Measurements from ENCODE around the gene SBNO2. TPM values are rescaled to one million over a fixed set of nuclear protein-coding genes. Genes with fewer than 3 reads are reported as not detected.

SBNO2 gene
- polyA plus RNA-seq, 3 donors = 0.71 to 75.0 (median 2.6) TPM

DNA sequence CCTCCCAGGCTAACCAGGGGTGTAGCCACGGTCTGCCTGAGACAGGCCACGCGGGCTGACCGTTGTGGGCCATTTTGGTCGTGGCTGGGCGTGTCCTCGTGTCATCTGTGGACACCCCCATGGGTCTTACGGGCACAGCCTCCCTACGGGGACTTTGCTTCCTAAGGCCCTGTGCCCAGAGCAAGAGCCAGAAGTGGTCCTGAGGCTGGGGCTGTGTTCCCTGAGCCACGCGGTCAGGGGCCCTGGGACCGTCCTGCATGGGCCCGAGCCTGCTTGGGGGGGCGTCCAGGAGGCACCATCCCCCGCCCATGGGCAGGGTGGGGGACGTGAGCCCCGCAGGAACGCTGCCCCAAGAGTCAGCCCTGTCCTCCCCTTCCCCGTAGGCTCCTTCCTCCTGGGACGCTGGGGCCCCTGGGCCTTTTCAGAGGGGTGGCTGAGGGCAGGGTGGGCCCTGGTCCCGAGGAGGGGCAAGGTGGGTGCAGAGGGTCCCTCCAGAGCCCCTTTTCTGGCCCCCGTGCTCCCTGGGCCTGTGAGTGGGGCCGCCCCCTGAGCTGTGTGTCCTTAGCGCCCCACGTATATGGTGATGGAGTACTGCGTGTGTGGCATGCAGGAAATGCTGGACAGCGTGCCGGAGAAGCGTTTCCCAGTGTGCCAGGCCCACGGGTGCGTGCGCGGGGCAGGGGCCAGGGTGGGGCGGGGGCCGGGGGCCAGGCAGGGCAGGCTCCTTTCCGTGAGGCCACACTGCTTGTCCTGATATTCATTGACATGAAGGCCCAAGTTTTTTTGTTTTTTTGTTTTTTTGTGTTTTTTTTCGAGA, 44.9 kb upstream of the SBNO2 start:
- Histone ChIP-seq H3K27ac (ENCODE audit: low read depth in 1 of 2, low read length in 2 of 2) (peak overlapping the region in 1 of 2 donors; percentile 31), H3K9ac (ENCODE audit: insufficient read depth, low read length, poor library complexity, severe bottlenecking) (no peak overlapping the region), H3K36me3 (replicated peaks in 1 of 2; ENCODE audit: control insufficient read depth in 1 of 2, insufficient read depth in 2 of 2, low read length in 2 of 2) (peaks cover 36 to 57% of the 10 kb centered on the region in 2 donors), H3K4me2 (replicated peaks; ENCODE audit: extremely low read depth, low read length, poor library complexity, severe bottlenecking) (no peak overlapping the region), H3K79me2 (ENCODE audit: insufficient read depth, low read length) (peaks cover 51% of the 10 kb centered on the region), H3K4me3 (replicated peaks in 1 of 3; ENCODE audit: low read depth in 2 of 3, low read length in 3 of 3) (no peak overlapping the region), H3K9me3 (replicated peaks in 1 of 2; ENCODE audit: control insufficient read depth in 1 of 2, insufficient read depth in 1 of 2, low read length in 2 of 2) (no peaks in the 10 kb centered on the region), H4K20me1 (ENCODE audit: insufficient read depth, low read length) (peaks cover 95% of the 10 kb centered on the region), H2AFZ (ENCODE audit: insufficient read depth, low read depth, low read length, poor library complexity, severe bottlenecking) (no peak overlapping the region), H3K4me1 (ENCODE audit: control insufficient read depth in 1 of 2, insufficient read depth in 2 of 2, low read length in 2 of 2) (peaks cover 10% of the 10 kb centered on the region in 2 donors), H3K27me3 (ENCODE audit: control insufficient read depth in 2 of 2, insufficient read depth in 2 of 2, low read length in 2 of 2) (no peaks in the 10 kb centered on the region)
- DNase-seq = no peak
- Mint-ChIP-seq H3K4me3 (no peak overlapping the region), H3K4me1 (peaks cover 6% of the 10 kb centered on the region), H3K9me3 (no peaks in the 10 kb centered on the region), H3K27me3 (ENCODE audit: low read depth in 3 of 3) (peaks cover 0 to 3% (median 0%) of the 10 kb centered on the region in 3 donors), H3K27ac (peak overlapping the region in 1 of 7 donors; percentile 15), H3K36me3 (peaks cover 17 to 53% of the 10 kb centered on the region in 2 donors)
- TF ChIP-seq, protein P1, sequence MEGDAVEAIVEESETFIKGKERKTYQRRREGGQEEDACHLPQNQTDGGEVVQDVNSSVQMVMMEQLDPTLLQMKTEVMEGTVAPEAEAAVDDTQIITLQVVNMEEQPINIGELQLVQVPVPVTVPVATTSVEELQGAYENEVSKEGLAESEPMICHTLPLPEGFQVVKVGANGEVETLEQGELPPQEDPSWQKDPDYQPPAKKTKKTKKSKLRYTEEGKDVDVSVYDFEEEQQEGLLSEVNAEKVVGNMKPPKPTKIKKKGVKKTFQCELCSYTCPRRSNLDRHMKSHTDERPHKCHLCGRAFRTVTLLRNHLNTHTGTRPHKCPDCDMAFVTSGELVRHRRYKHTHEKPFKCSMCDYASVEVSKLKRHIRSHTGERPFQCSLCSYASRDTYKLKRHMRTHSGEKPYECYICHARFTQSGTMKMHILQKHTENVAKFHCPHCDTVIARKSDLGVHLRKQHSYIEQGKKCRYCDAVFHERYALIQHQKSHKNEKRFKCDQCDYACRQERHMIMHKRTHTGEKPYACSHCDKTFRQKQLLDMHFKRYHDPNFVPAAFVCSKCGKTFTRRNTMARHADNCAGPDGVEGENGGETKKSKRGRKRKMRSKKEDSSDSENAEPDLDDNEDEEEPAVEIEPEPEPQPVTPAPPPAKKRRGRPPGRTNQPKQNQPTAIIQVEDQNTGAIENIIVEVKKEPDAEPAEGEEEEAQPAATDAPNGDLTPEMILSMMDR (IDR thresholded peaks at IDR 0.05) = no peak
- 92% methylated on average over 29 of the region's 37 CpGs for WGBS (ENCODE audit: insufficient coverage)
- intact Hi-C loops (cut with micrococcal nuclease) = no loop called here

DNA sequence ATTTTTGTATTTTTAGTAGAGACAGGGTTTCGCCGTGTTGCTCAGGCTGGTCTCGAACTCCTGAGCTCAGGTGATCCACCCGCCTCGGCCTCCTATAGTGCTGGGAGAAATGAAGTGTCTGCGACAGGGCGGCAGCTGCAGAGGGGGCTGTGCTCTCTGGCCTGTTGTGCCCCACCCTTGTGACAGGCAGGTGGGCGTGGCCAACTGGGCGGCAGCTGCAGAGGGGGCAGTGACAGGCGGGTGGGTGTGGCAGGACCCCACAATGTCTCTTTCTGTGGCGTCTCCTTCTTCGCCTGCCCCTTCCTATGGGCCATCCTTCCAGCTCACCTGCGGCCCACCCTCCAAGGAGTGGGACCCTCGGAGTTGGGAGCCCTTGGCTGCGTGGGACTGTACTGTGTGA, 43.3 kb upstream of the SBNO2 start:
- Histone ChIP-seq H2AFZ (ENCODE audit: insufficient read depth, low read depth, low read length, poor library complexity, severe bottlenecking) (no peak overlapping the region), H3K79me2 (ENCODE audit: insufficient read depth, low read length) (peaks cover 59% of the 10 kb centered on the region), H3K27ac (ENCODE audit: low read depth in 1 of 2, low read length in 2 of 2) (no peak overlapping the region)

More for the DNA sequence above, 43.3 kb upstream of the SBNO2 start:
- Histone ChIP-seq H3K4me2 (replicated peaks; ENCODE audit: extremely low read depth, low read length, poor library complexity, severe bottlenecking) (no peak overlapping the region), H3K9me3 (replicated peaks in 1 of 2; ENCODE audit: control insufficient read depth in 1 of 2, insufficient read depth in 1 of 2, low read length in 2 of 2) (no peaks in the 10 kb centered on the region), H3K9ac (ENCODE audit: insufficient read depth, low read length, poor library complexity, severe bottlenecking) (no peak overlapping the region), H3K27me3 (ENCODE audit: control insufficient read depth in 2 of 2, insufficient read depth in 2 of 2, low read length in 2 of 2) (no peaks in the 10 kb centered on the region), H3K4me1 (ENCODE audit: control insufficient read depth in 1 of 2, insufficient read depth in 2 of 2, low read length in 2 of 2) (peaks cover 24 to 25% of the 10 kb centered on the region in 2 donors), H3K36me3 (replicated peaks in 1 of 2; ENCODE audit: control insufficient read depth in 1 of 2, insufficient read depth in 2 of 2, low read length in 2 of 2) (peaks cover 26 to 41% of the 10 kb centered on the region in 2 donors), H4K20me1 (ENCODE audit: insufficient read depth, low read length) (peaks cover 88% of the 10 kb centered on the region), H3K4me3 (replicated peaks in 1 of 3; ENCODE audit: low read depth in 2 of 3, low read length in 3 of 3) (no peak overlapping the region)
- peaks cover 0 to 3% (median 0%) of the 10 kb centered on the region in 3 donors for H3K27me3 Mint-ChIP-seq (ENCODE audit: low read depth in 3 of 3)
- TF ChIP-seq, protein P1 (IDR thresholded peaks at IDR 0.05) = no peak
- DNase-seq = no peak
- peak overlapping the region in 3 of 7 donors; percentile 32 to 58 (median 43) for H3K27ac Mint-ChIP-seq
- intact Hi-C loops (cut with micrococcal nuclease) = no loop called here
- H3K36me3 Mint-ChIP-seq = peaks cover 15 to 50% of the 10 kb centered on the region in 2 donors
- H3K9me3 Mint-ChIP-seq = no peaks in the 10 kb centered on the region
- peaks cover 16% of the 10 kb centered on the region for H3K4me1 Mint-ChIP-seq
- WGBS (ENCODE audit: insufficient coverage) = 93% methylated on average over 15 of the region's 15 CpGs
- no peak overlapping the region for H3K4me3 Mint-ChIP-seq
